Measurements from ENCODE around the gene ZNF91.

ZNF91 gene

GRCh38 chr19:23318143-23318542 lies 77.1 kb downstream of the ZNF91 start:
- TF ChIP-seq ZNF645 (tag by site-specific recombination; IDR thresholded peaks at IDR 0.05) (no peak), PRDM1 (tag by site-specific recombination; IDR thresholded peaks at IDR 0.05) (no peak), AEBP2 (tag by site-specific recombination; IDR thresholded peaks at IDR 0.05; ENCODE audit: borderline replicate concordance) (no peak), ZFP41 (tag by site-specific recombination; IDR thresholded peaks at IDR 0.05; ENCODE audit: borderline replicate concordance) (no peak), ZNF133 (tag by site-specific recombination; IDR thresholded peaks at IDR 0.05) (no peak), ZNF132 (tag by site-specific recombination; IDR thresholded peaks at IDR 0.05; ENCODE audit: borderline replicate concordance) (no peak)
- ChIA-PET CTCF (no interaction called here), POLR2A (no interaction called here)
- no peaks in the 10 kb centered on the region for H3K9me3 ChIP-seq (ENCODE audit: control insufficient read depth, insufficient read depth, low read depth, low read length)
- H3K4me3 ChIP-seq (ENCODE audit: low read depth, low read length), result no peak overlapping the region
- no peaks in the 10 kb centered on the region for H3K4me1 ChIP-seq (ENCODE audit: control insufficient read depth, insufficient read depth, low read length)
- H3K36me3 ChIP-seq (ENCODE audit: control insufficient read depth in 2 of 2, insufficient read depth in 1 of 2, low read length in 2 of 2), result no peaks in the 10 kb centered on the region
- no peak overlapping the region for H3K27ac ChIP-seq (ENCODE audit: extremely low read depth, low read depth, low read length)

GRCh38 chr19:23315286-23315685 lies 80.0 kb downstream of the ZNF91 start:
- H3K4me3 ChIP-seq (ENCODE audit: low read depth, low read length), result no peak overlapping the region
- TF ChIP-seq ZNF596 (tag by site-specific recombination; IDR thresholded peaks at IDR 0.05), result no peak
- no peak for TF ChIP-seq ZNF223 (tag by site-specific recombination; IDR thresholded peaks at IDR 0.05)
- H3K27ac ChIP-seq (ENCODE audit: extremely low read depth, low read depth, low read length), result no peak overlapping the region
- no peaks in the 10 kb centered on the region for H3K4me1 ChIP-seq (ENCODE audit: control insufficient read depth, insufficient read depth, low read length)
- no peaks in the 10 kb centered on the region for H3K9me3 ChIP-seq (ENCODE audit: control insufficient read depth, insufficient read depth, low read depth, low read length)
- POLR2A ChIA-PET, result no interaction called here
- CTCF ChIA-PET, result no interaction called here
- no peaks in the 10 kb centered on the region for H3K36me3 ChIP-seq (ENCODE audit: control insufficient read depth in 2 of 2, insufficient read depth in 1 of 2, low read length in 2 of 2)

- ChIA-PET POLR2A (no interaction called here), CTCF (no interaction called here)
- H3K9me3 ChIP-seq (ENCODE audit: control insufficient read depth, insufficient read depth, low read depth, low read length), result no peaks in the 10 kb centered on the region
Observed at GRCh38 chr19:23314505-23315251, 80.6 kb downstream of the ZNF91 start.

More at GRCh38 chr19:23314505-23315251, 80.6 kb downstream of the ZNF91 start:
- H3K27ac ChIP-seq (ENCODE audit: extremely low read depth, low read depth, low read length), result no peak overlapping the region
- H3K4me3 ChIP-seq (ENCODE audit: low read depth, low read length), result no peak overlapping the region
- no peaks in the 10 kb centered on the region for H3K36me3 ChIP-seq (ENCODE audit: control insufficient read depth in 2 of 2, insufficient read depth in 1 of 2, low read length in 2 of 2)
- H3K4me1 ChIP-seq (ENCODE audit: control insufficient read depth, insufficient read depth, low read length), result no peaks in the 10 kb centered on the region
- TF ChIP-seq ZSCAN23 (tag by site-specific recombination; IDR thresholded peaks at IDR 0.05) (no peak), GLI2 (tag by site-specific recombination; IDR thresholded peaks at IDR 0.05; ENCODE audit: borderline replicate concordance, low read depth) (no peak), ZNF830 (tag by site-specific recombination; IDR thresholded peaks at IDR 0.05; ENCODE audit: low read depth) (no peak), ZNF280C (tag by site-specific recombination; IDR thresholded peaks at IDR 0.05) (no peak), ZNF549 (tag by site-specific recombination; IDR thresholded peaks at IDR 0.05) (no peak), KLF17 (tag by site-specific recombination; IDR thresholded peaks at IDR 0.05) (no peak), ZNF18 (tag by site-specific recombination; IDR thresholded peaks at IDR 0.05) (no peak), ZNF792 (tag by site-specific recombination; IDR thresholded peaks at IDR 0.05) (no peak), ZNF837 (tag by site-specific recombination; IDR thresholded peaks at IDR 0.05) (no peak), MZF1 (tag by site-specific recombination; IDR thresholded peaks at IDR 0.05; ENCODE audit: borderline replicate concordance) (no peak), ZNF600 (tag by site-specific recombination; IDR thresholded peaks at IDR 0.05) (no peak), ZNF19 (tag by site-specific recombination; IDR thresholded peaks at IDR 0.05; ENCODE audit: low read depth) (no peak), FEZF1 (tag by site-specific recombination; IDR thresholded peaks at IDR 0.05) (no peak), ZNF639 (tag by site-specific recombination; IDR thresholded peaks at IDR 0.05) (no peak)

All from HEK293 (cell line).